ENCODE results near the gene FGR.
A peak's percentile ranks its signal among the peaks of the same experiment; 100 is the strongest.
"Not testable (repeated sequence)": the region's sequence is repeated elsewhere in the genome, so short reads cannot be mapped to it uniquely, and the experiment has no call there.

Gene FGR

GRCh38 chr1:27632387-27633297, 2.3 kb downstream of the FGR start:
- H3K9me3 Mint-ChIP-seq: no peaks in the 10 kb centered on the region
- peak overlapping the region; percentile 63 to 64 for H3K27ac Mint-ChIP-seq
- H3K4me1 Mint-ChIP-seq: peaks cover 77% of the 10 kb centered on the region
- DNase-seq: peak; percentile 61 to 84
- peak; percentile 82 for ATAC-seq
- H3K4me3 Mint-ChIP-seq: peak overlapping the region; percentile 61 to 78
- H3K27me3 Mint-ChIP-seq: no peaks in the 10 kb centered on the region

DNA sequence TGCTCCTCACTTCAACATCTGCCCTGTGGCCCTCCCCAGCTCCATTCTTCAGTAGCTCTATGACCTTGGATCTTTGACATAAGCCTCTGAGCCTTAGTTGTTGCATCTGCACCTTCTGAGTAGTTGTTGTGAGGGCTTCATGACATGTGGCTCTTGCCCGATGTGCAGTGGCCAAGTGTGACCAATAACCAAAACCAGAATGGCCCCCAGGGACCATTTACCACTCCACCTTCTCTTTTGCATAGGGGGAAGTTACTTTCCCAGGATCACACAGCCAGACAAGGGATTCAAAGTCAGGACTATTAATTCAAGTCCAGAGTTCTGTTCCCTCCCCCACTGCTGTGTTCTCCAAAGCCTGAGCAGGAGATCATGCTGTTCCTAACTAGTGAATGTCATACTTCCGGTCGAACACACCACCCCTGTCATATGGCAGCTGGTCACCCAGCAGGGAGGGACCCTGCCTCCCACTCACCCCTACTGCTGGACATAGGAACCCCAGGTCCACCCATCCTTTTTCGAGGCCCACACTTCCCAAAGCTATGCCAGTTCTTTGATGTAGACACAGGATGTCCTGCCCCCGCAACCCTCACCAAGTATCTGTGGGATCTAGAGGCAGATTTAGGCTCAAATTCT, 4.0 kb downstream of the FGR start:
- H3K27me3 Mint-ChIP-seq: no peaks in the 10 kb centered on the region

GRCh38 chr1:27628712-27629111, 6.3 kb downstream of the FGR start:
- H3K4me1 Mint-ChIP-seq: peaks cover 54% of the 10 kb centered on the region
- no peak for DNase-seq
- H3K27ac Mint-ChIP-seq: peak overlapping the region in 1 of 2 donors; percentile 41
- H3K4me3 Mint-ChIP-seq: no peak overlapping the region
- no peaks in the 10 kb centered on the region for H3K9me3 Mint-ChIP-seq
- H3K27me3 Mint-ChIP-seq: no peaks in the 10 kb centered on the region
- no peak for ATAC-seq

More for the DNA sequence above, 4.0 kb downstream of the FGR start:
- H3K4me3 Mint-ChIP-seq: peak overlapping the region in 1 of 2 donors; percentile 30
- DNase-seq (no peak), ATAC-seq (no peak)
- peaks cover 69% of the 10 kb centered on the region for H3K4me1 Mint-ChIP-seq
- H3K9me3 Mint-ChIP-seq: no peaks in the 10 kb centered on the region
- peak overlapping the region in 1 of 2 donors; percentile 10 for H3K27ac Mint-ChIP-seq

GRCh38 chr1:27627733-27628132, 7.3 kb downstream of the FGR start:
- not testable (repeated sequence) for H3K27me3 Mint-ChIP-seq, H3K27ac Mint-ChIP-seq, ATAC-seq, H3K4me3 Mint-ChIP-seq, H3K9me3 Mint-ChIP-seq, DNase-seq
- peaks cover 44% of the 10 kb centered on the region for H3K4me1 Mint-ChIP-seq

- ATAC-seq (no peak), DNase-seq (no peak)
- Mint-ChIP-seq H3K4me3 (no peak overlapping the region), H3K9me3 (no peaks in the 10 kb centered on the region), H3K27ac (no peak overlapping the region), H3K4me1 (peaks cover 37% of the 10 kb centered on the region), H3K27me3 (no peaks in the 10 kb centered on the region)
These were observed 7.9 kb downstream of the FGR start for GRCh38 chr1:27627061-27627460.

- peak overlapping the region in 1 of 2 donors; percentile 73 for H3K27ac Mint-ChIP-seq
These were observed 8.7 kb downstream of the FGR start for GRCh38 chr1:27626031-27626935.

DNA sequence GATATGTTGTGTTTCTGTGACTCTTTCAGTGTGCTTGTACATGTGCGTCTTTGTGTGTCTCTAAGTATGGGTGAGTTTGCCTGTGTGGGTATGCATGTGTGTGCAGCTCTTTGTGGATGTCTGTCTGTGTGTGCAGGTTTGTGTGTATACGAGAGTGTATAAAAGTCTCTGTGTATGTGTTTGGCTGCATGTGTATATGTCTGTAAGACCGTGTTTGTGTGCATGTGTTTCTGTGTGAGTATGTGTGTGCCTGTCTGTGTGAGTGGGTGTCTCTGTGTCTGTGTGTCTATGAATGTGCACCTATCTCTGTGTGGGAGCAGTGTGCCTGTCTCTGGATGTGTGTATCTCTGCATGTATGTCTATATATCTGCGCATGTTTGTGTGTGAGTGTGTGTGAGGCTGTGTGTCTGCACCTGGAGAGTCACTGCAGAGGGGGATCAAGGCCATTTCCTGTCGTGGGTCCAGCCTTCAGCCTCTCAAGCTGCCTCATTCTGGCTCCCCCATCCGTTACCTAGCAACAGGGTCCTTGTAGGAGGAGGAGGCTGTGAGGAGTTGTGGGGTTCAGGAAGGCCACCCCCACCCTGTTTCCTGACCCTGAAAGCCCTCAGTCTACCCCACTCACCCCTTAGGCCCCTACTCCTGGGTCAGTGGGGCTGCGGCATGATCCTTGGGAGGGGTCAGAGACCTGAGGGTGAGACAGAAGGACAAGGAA, 10.4 kb downstream of the FGR start:
- Mint-ChIP-seq H3K4me3 (no peak overlapping the region), H3K9me3 (no peaks in the 10 kb centered on the region), H3K4me1 (peaks cover 21% of the 10 kb centered on the region), H3K27me3 (no peaks in the 10 kb centered on the region), H3K27ac (no peak overlapping the region)
- no peak for DNase-seq
- ATAC-seq: peak; percentile 10

More at GRCh38 chr1:27626031-27626935, 8.7 kb downstream of the FGR start:
- ATAC-seq (no peak), DNase-seq (no peak)
- Mint-ChIP-seq H3K4me3 (no peak overlapping the region), H3K27me3 (no peaks in the 10 kb centered on the region), H3K4me1 (peaks cover 29% of the 10 kb centered on the region), H3K9me3 (no peaks in the 10 kb centered on the region)

DNA sequence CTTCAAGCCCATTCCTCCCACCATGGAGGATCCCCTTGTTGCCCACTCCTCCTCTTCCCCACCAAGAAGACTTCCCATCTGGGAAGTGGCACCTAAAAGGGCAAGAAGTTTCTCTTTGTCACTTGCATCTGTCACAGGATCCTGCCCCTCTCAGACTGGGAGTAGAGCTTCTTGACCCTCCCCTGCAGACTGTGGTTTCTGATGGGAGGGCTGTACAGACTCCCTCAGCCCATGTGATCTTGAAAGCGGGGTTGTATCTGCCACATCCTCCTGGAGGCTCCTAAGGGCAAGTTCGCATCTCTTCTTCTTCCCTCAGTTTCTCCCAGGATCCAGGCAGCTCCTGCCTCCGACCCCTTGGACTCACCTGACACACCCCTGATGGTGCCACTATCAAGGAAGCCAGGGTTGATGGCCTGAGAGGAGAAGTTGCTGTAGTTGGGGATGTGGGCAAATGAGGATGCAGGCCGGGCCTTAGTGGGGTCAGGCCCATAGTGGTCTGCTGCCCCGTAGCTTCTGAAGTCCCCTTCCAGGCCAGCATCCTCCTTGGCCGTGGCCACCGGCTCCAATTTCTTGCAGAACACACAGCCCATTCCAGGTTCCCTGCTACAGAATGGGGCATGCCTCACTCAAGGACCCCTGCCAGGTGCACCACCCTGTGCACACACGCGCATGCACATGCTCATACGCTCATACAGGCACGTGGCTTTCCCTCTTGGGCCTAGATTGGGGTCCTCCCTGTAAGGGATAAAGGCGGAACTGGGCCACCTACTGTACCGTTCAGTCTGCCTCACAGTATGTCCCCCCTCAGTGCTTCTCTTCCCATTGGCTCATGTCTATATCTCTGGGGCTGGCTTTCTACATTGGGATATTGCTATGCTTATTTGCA, 11.4 kb downstream of the FGR start:
- H3K4me3 Mint-ChIP-seq: peak overlapping the region in 1 of 2 donors; percentile 9
- DNase-seq: no peak
- no peaks in the 10 kb centered on the region for H3K27me3 Mint-ChIP-seq
- no peaks in the 10 kb centered on the region for H3K9me3 Mint-ChIP-seq
- H3K4me1 Mint-ChIP-seq: peaks cover 16% of the 10 kb centered on the region
- ATAC-seq: no peak
- no peak overlapping the region for H3K27ac Mint-ChIP-seq

DNA sequence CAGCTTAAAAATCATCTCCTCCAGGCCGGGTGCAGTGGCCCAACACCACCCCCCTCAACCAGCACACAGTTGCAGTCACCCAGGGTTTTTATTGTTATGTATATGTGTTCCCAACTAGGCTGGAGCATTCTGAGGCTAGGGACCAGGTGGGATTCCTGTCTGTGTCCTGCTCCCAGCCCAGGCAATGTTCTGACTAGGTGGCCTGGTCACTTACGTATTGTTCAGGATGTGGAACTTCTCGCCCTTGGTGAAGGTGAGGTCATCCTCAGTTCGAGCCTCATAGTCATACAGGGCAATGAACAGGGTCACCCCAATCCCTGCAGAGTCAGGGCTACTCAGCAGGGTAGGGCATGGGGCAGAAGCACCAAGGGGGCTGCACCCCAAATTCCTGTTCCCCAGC, 12.2 kb downstream of the FGR start:
- ATAC-seq (peak; percentile 44), DNase-seq (no peak)
- no peak overlapping the region for H3K27ac Mint-ChIP-seq
- peaks cover 23% of the 10 kb centered on the region for H3K4me1 Mint-ChIP-seq
- no peak overlapping the region for H3K4me3 Mint-ChIP-seq
- H3K27me3 Mint-ChIP-seq: no peaks in the 10 kb centered on the region
- H3K9me3 Mint-ChIP-seq: no peaks in the 10 kb centered on the region

GRCh38 chr1:27621051-27621920, 13.7 kb downstream of the FGR start:
- peaks cover 35% of the 10 kb centered on the region for H3K4me1 Mint-ChIP-seq
- no peaks in the 10 kb centered on the region for H3K27me3 Mint-ChIP-seq
- H3K4me3 Mint-ChIP-seq: no peak overlapping the region
- ATAC-seq: no peak
- H3K27ac Mint-ChIP-seq: no peak overlapping the region
- no peaks in the 10 kb centered on the region for H3K9me3 Mint-ChIP-seq
- DNase-seq: no peak

GRCh38 chr1:27619782-27620438, 15.1 kb downstream of the FGR start:
- not testable (repeated sequence) for H3K9me3 Mint-ChIP-seq, ATAC-seq, H3K27me3 Mint-ChIP-seq, H3K4me3 Mint-ChIP-seq, DNase-seq
- H3K4me1 Mint-ChIP-seq: peaks cover 41% of the 10 kb centered on the region
- H3K27ac Mint-ChIP-seq: peak overlapping the region; percentile 0 to 36

DNA sequence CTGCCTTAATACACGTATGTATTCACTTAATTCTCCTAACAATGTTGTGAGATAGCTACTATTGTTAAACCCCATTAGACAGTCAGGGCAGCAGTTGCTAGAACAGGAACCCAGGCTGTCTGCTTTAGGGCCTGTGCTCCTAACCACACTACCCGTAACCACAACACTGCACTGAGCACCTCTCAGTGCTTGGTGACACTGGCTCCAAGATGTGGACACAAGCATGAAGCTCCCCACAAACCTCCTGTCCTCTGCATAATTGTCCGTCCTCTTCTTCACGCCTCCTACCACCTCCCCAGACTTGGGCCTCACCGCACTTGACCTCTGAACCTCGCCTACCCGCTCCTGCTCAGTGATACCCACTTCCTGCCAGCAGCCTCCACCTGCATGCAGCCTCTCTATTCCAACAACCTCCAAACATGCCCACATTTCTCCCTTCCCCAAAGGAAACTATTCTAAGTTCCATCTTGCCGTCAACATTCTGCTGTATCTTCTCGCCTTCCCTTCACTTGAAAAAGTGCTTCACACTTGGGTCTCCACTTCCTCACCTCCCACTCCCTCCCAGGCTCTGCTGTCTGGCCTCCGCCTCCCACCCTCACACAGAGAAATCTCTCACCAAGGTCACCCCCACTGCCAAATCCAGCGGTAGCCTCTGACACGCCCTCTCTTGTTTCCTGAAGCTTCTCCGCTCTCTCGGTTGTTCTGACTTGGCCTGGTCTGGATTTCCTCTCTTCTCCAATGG, 16.5 kb downstream of the FGR start:
- H3K4me3 Mint-ChIP-seq: peak overlapping the region; percentile 21 to 22
- H3K27me3 Mint-ChIP-seq: no peaks in the 10 kb centered on the region
- DNase-seq (peak in 1 of 2 donors; percentile 46), ATAC-seq (peak; percentile 94)
- peak overlapping the region; percentile 42 to 45 for H3K27ac Mint-ChIP-seq
- peaks cover 51% of the 10 kb centered on the region for H3K4me1 Mint-ChIP-seq
- no peaks in the 10 kb centered on the region for H3K9me3 Mint-ChIP-seq
